ENCODE data around the gene MAFB. TPM values are rescaled to one million over a fixed set of nuclear protein-coding genes. Genes with fewer than 3 reads are reported as not detected.

The MAFB gene
- total RNA-seq, 1 donor from 2014 or later: 35.3 TPM

DNA sequence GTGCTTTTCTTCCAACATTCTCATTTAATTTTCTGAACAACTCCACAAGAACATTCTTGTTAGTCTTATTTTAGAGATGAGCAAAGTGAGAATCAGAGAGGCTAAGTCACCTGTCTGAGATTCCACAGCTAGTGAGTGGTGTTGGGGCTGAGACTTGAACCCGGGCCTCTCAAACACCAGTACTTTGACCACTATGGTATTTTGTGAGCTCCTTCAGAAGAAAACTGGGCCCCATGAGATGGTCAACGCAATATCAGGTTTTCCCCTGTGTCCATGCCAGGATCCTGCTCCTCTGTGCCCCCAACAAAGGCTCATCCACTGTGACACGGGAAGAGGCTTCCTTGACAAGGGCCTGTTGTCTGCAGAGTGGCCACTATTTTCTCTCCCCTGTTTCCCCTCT, 51.9 kb downstream of the MAFB start:
- ATAC-seq: no peak
- DNase-seq (ENCODE audit: low spot score): peak; percentile 15

DNA sequence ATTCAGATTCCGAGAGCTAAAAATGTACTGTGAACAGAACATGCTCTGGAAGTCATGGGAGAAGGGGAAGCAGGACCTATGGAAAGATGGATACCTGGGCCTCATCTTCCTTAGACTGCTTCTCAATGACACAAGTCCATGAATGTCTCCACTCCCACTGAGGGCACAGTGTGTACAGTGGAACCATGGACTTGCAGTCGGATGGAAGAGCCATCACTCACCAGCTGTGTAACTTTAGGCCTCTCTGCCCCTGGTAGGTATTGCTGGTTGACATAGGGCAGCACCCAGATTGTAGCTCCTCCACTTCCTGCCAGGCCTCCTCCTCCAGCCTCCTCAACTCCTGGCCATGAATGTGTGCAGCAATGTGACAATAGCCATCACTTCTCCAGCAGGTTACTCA, 52.5 kb downstream of the MAFB start:
- DNase-seq (ENCODE audit: low spot score) (peak; percentile 29), ATAC-seq (no peak)

GRCh38 chr20:40635971-40636370, 53.1 kb downstream of the MAFB start:
- ATAC-seq: no peak
- no peak for DNase-seq (ENCODE audit: low spot score)
